Ureter (tissue), 1 donor: Measurements from ENCODE around the gene LMNTD1. TPM values are rescaled to one million over a fixed set of nuclear protein-coding genes. Genes with fewer than 3 reads are reported as not detected.
"Not testable (repeated sequence)": the region's sequence is repeated elsewhere in the genome, so short reads cannot be mapped to it uniquely, and the experiment has no call there.

Experiments used
- DNase-seq: peaks from one replicate; pipeline ENCODE4 v3.0.0-alpha.2; 2020; ENCODE audit warnings: low spot score
- total RNA-seq: library from RNA; stranded (reverse); gene quantifications from one replicate; pipeline ENCODE4 v1.2.4, GENCODE V29; 2023
- donor health status: DM: yes; HTN: yes; CAD: no.

Gene LMNTD1
- total RNA-seq, 1 donor from 2014 or later = not detected

DNA sequence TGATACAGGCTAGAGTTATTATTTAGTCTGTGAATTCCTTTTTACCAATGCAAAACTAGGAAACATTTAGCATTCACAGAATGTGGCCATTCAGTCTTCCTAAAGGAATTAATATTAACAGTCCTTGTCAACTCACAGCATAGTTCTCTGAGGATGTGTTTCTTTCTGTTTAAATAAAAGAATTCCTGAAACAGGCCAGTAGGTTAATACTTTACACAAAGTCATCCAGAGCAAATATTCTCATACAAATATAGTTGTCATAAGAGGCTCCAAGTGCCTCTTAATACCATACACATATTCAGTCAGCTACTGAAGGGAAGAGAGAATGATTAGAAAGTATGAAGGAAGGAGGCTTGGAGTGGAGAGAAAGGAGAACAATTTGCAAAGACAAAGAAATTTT is 120.1 kb downstream of the LMNTD1 start:
- DNase-seq = no peak

DNA sequence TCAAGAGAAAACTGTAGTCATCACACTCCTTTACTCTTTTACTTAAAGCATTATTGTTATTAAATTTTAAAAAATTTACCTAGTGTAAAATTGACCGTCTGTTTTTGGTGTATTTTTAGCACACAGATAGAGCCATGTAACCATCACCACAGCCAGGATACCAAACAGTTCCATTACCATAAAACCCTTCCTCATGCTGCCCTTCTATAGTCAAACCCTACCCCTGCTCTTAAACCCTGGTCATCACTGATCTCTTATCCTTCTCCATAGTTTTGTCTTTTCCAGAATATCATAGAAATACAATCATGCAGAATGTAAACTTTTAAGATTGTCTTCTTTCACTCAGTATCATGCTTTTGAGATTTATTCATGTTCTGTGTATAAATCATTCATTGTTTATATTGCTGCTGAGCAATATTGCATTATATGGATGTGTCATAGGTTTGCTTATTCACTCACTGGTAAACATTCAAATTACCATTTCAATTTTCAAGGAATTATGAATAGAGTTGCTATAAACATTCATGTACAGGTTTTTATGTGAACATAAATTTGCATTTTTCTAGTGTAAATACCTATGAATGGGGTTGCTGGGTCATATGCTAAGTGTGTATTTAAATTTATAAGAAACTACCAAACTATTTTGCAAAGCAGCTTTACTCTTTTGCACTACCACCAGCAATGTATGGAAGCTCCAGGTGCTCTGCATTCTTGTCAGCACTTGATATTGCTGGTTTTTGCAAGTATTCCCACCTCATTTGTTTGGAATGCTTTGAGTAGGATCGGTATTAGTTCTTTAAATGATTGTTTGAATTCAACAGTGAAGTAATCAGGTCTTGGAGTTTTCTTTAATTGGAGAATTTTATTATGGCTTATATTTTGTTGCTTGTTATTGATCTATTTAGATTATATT is 125.5 kb downstream of the LMNTD1 start:
- DNase-seq = no peak

DNA sequence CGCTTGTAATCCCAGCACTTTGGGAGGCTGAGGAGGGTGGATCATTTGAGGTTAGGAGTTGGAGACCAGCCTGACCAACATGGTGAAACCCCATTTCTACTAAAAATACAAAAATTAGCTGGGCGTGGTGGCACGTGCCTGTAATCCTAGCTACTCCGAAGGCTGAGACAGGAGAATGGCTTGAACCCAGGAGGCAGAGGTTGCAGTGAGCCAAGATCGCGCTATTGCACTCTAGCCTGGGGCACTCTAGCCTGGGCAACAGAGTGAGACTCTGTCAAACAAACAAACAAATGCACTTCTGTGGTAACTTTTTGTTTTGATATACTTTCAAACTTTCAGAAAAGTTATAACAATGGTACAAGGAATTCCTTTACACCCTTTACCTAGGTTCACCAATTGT is 126.3 kb downstream of the LMNTD1 start:
- DNase-seq = not testable (repeated sequence)
